Mesodermal cell (in vitro differentiated cells): ENCODE measurements around the gene OSBPL6.
A peak's percentile ranks its signal among the peaks of the same experiment; 100 is the strongest.

Experiments used
- H3K27ac ChIP-seq: 2 replicates; pipeline ENCODE4 v1.7.0; 2013; ENCODE audit warnings: mild to moderate bottlenecking, low read depth, low read length, moderate library complexity; ENCODE audit not compliant: severe bottlenecking
- H3K36me3 ChIP-seq: 2 replicates; pipeline ENCODE4 v1.7.1; 2013; ENCODE audit warnings: mild to moderate bottlenecking, low read length, moderate library complexity; ENCODE audit not compliant: control insufficient read depth, insufficient read depth
- H3K4me1 ChIP-seq: one replicate; pipeline ENCODE4 v1.7.1; 2013; ENCODE audit warnings: mild to moderate bottlenecking, low read length; ENCODE audit not compliant: insufficient read depth, control insufficient read depth, poor library complexity, severe bottlenecking
- H3K4me3 ChIP-seq: 2 replicates; pipeline ENCODE4 v1.7.0; 2013; ENCODE audit warnings: low read length, control low read depth, mild to moderate bottlenecking; ENCODE audit not compliant: insufficient read depth, poor library complexity, severe bottlenecking; ENCODE audit errors: extremely low read depth
- H3K9me3 ChIP-seq: 2 replicates; pipeline ENCODE4 v1.7.1; 2013; ENCODE audit warnings: mild to moderate bottlenecking, low read length, moderate library complexity; ENCODE audit not compliant: control insufficient read depth
- WGBS, 2 experiments: methylation state at CpG; one replicate each; pipeline ENCODE4 v1.1.5; 2013; ENCODE audit warnings: missing lambda C conversion rate in 2 of 2; ENCODE audit not compliant: insufficient coverage in 2 of 2; 5-methylcytosine and 5-hydroxymethylcytosine counted together

Gene OSBPL6

GRCh38 chr2:178269438-178270224, 75.3 kb downstream of the OSBPL6 start:
- Histone ChIP-seq H3K27ac (no peak overlapping the region), H3K9me3 (no peaks in the 10 kb centered on the region), H3K4me3 (no peak overlapping the region), H3K36me3 (no peaks in the 10 kb centered on the region), H3K4me1 (peaks cover 6% of the 10 kb centered on the region)
- 94 to 98% methylated on average over 5 of the region's 5 CpGs for WGBS, 2 experiments

GRCh38 chr2:178270338-178270737, 76.0 kb downstream of the OSBPL6 start:
- no peaks in the 10 kb centered on the region for H3K9me3 ChIP-seq
- H3K4me3 ChIP-seq, result no peak overlapping the region
- no peak overlapping the region for H3K27ac ChIP-seq
- peaks cover 6% of the 10 kb centered on the region for H3K4me1 ChIP-seq
- H3K36me3 ChIP-seq, result no peaks in the 10 kb centered on the region
- WGBS, 2 experiments, result 78% methylated on average over 5 of the region's 5 CpGs; no CpG with 5 or more reads in 1 of the 2 experiments

GRCh38 chr2:178271094-178271493, 76.8 kb downstream of the OSBPL6 start:
- no peak overlapping the region for H3K4me3 ChIP-seq
- no peaks in the 10 kb centered on the region for H3K9me3 ChIP-seq
- WGBS, 2 experiments, result 60% methylated on average over 1 of the region's 2 CpGs; no CpG with 5 or more reads in 1 of the 2 experiments
- no peak overlapping the region for H3K27ac ChIP-seq
- H3K4me1 ChIP-seq, result peaks cover 6% of the 10 kb centered on the region
- no peaks in the 10 kb centered on the region for H3K36me3 ChIP-seq

GRCh38 chr2:178271629-178272333, 77.5 kb downstream of the OSBPL6 start:
- WGBS, 2 experiments, result 100% methylated on average over 1 to 2 of the region's 3 CpGs

GRCh38 chr2:178273787-178274360, 79.6 kb downstream of the OSBPL6 start:
- Histone ChIP-seq H3K27ac (no peak overlapping the region), H3K4me3 (no peak overlapping the region), H3K36me3 (no peaks in the 10 kb centered on the region), H3K4me1 (peaks cover 19% of the 10 kb centered on the region), H3K9me3 (no peaks in the 10 kb centered on the region)
- no CpG with 5 or more reads among the region's 2 CpGs for WGBS, 2 experiments

More at GRCh38 chr2:178271629-178272333, 77.5 kb downstream of the OSBPL6 start:
- no peak overlapping the region for H3K4me3 ChIP-seq
- H3K36me3 ChIP-seq, result no peaks in the 10 kb centered on the region
- peaks cover 6% of the 10 kb centered on the region for H3K4me1 ChIP-seq
- H3K27ac ChIP-seq, result no peak overlapping the region
- no peaks in the 10 kb centered on the region for H3K9me3 ChIP-seq

- no peak overlapping the region for H3K4me3 ChIP-seq
- H3K4me1 ChIP-seq, result peaks cover 24% of the 10 kb centered on the region
- no peaks in the 10 kb centered on the region for H3K9me3 ChIP-seq
- H3K27ac ChIP-seq, result no peak overlapping the region
- H3K36me3 ChIP-seq, result no peaks in the 10 kb centered on the region
- WGBS, 2 experiments, result 90 to 92% methylated on average over 4 of the region's 5 CpGs
Observed at GRCh38 chr2:178275600-178275999, 81.3 kb downstream of the OSBPL6 start.

GRCh38 chr2:178277741-178278197, 83.5 kb downstream of the OSBPL6 start:
- 23 to 33% methylated on average over 6 of the region's 6 CpGs for WGBS, 2 experiments
- Histone ChIP-seq H3K27ac (peak overlapping the region; percentile 93), H3K4me3 (no peak overlapping the region), H3K4me1 (peaks cover 30% of the 10 kb centered on the region), H3K9me3 (no peaks in the 10 kb centered on the region), H3K36me3 (no peaks in the 10 kb centered on the region)

- 56 to 57% methylated on average over 1 of the region's 2 CpGs for WGBS, 2 experiments
- Histone ChIP-seq H3K9me3 (no peaks in the 10 kb centered on the region), H3K36me3 (no peaks in the 10 kb centered on the region), H3K27ac (peak overlapping the region; percentile 93), H3K4me3 (no peak overlapping the region), H3K4me1 (peaks cover 24% of the 10 kb centered on the region)
Observed at GRCh38 chr2:178279142-178279541, 84.8 kb downstream of the OSBPL6 start.

- Histone ChIP-seq H3K4me3 (no peak overlapping the region), H3K27ac (peak overlapping the region; percentile 93)
Observed at GRCh38 chr2:178279636-178280035, 85.3 kb downstream of the OSBPL6 start.

GRCh38 chr2:178280244-178280852, 86.0 kb downstream of the OSBPL6 start:
- Histone ChIP-seq H3K4me3 (no peak overlapping the region), H3K4me1 (peaks cover 24% of the 10 kb centered on the region), H3K36me3 (no peaks in the 10 kb centered on the region), H3K9me3 (no peaks in the 10 kb centered on the region), H3K27ac (no peak overlapping the region)
- 50 to 100% methylated on average over 1 to 2 of the region's 4 CpGs for WGBS, 2 experiments

More at GRCh38 chr2:178279636-178280035, 85.3 kb downstream of the OSBPL6 start:
- Histone ChIP-seq H3K4me1 (peaks cover 24% of the 10 kb centered on the region), H3K36me3 (no peaks in the 10 kb centered on the region), H3K9me3 (no peaks in the 10 kb centered on the region)
- WGBS, 2 experiments, result 85 to 95% methylated on average over 4 of the region's 10 CpGs
